ENCODE results near the gene SLC52A3.

Gene SLC52A3

DNA sequence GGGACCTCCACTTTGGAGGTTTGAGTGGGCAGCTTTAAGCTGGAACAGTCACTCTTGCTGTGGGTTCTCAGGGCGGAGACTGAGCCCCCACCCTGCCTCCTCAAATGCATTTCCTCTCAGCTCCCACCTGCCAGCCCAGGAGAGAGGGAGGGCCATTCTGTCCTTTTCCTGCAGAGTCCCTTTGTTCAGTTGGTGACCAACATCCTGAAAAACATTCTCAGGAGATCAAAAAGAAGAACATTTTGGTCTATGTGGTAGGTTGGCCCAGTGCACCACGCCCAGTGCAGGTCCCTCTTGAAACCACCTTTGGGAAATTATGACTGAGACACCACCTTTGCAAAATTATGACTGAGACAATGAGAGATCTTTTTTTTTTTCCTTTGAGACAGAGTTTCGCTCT lies 13.4 kb downstream of the SLC52A3 start:
- Histone ChIP-seq H2BK15ac (ENCODE audit: low read length) (no peak overlapping the region), H2AFZ (ENCODE audit: low read length) (no peak overlapping the region), H3K27me3 (ENCODE audit: control insufficient read depth in 3 of 3, insufficient read depth in 3 of 3, low read depth in 1 of 3, low read length in 3 of 3) (peaks cover 0 to 7% (median 0%) of the 10 kb centered on the region in 3 experiments), H2BK120ac (ENCODE audit: low read depth, low read length) (no peak overlapping the region), H3K18ac (ENCODE audit: low read length) (peak overlapping the region; percentile 46), H3K27ac (replicated peaks; ENCODE audit: low read length) (no peak overlapping the region), H3K23ac (ENCODE audit: low read depth, low read length, poor library complexity) (no peak overlapping the region), H3K79me1 (ENCODE audit: low read depth, low read length) (no peaks in the 10 kb centered on the region), H3K4me3 (ENCODE audit: low read length in 2 of 2) (no peak overlapping the region), H2AK5ac (ENCODE audit: low read depth, low read length) (no peak overlapping the region), H2BK12ac (ENCODE audit: low read length) (no peak overlapping the region), H3K4me1 (ENCODE audit: control insufficient read depth in 2 of 2, insufficient read depth in 1 of 2, low read depth in 1 of 2, low read length in 2 of 2) (peaks cover 0 to 6% of the 10 kb centered on the region in 2 donors), H3K4me2 (ENCODE audit: insufficient read depth, low read length, poor library complexity, severe bottlenecking) (no peak overlapping the region), H2BK5ac (ENCODE audit: low read length) (no peak overlapping the region), H3K9ac (ENCODE audit: low read depth, low read length, poor library complexity) (no peak overlapping the region), H3K4ac (ENCODE audit: low read length) (no peak overlapping the region), H3K14ac (ENCODE audit: low read length) (no peak overlapping the region), H4K8ac (ENCODE audit: low read depth, low read length) (no peak overlapping the region), H3K36me3 (replicated peaks in 1 of 2; ENCODE audit: control insufficient read depth in 2 of 2, insufficient read depth in 2 of 2, low read length in 2 of 2) (no peaks in the 10 kb centered on the region), H4K91ac (ENCODE audit: low read depth, low read length, poor library complexity) (no peak overlapping the region), H3K9me3 (replicated peaks in 1 of 2; ENCODE audit: control insufficient read depth in 2 of 2, insufficient read depth in 1 of 2, low read depth in 1 of 2, low read length in 2 of 2) (no peaks in the 10 kb centered on the region)
- WGBS, 2 donors (ENCODE audit: extremely low coverage in 2 of 2, insufficient read length in 2 of 2, insufficient replicate concordance in 1 of 2): no CpG with 5 or more reads among the region's 3 CpGs
- no peak for DNase-seq (ENCODE audit: low spot score)

- H2AK5ac ChIP-seq (ENCODE audit: low read depth, low read length): peak overlapping the region; percentile 89
- no peaks in the 10 kb centered on the region for H3K36me3 ChIP-seq (replicated peaks in 1 of 2; ENCODE audit: control insufficient read depth in 2 of 2, insufficient read depth in 2 of 2, low read length in 2 of 2)
- no peaks in the 10 kb centered on the region for H3K79me1 ChIP-seq (ENCODE audit: low read depth, low read length)
- H3K4me2 ChIP-seq (ENCODE audit: insufficient read depth, low read length, poor library complexity, severe bottlenecking): no peak overlapping the region
- H3K4ac ChIP-seq (ENCODE audit: low read length): no peak overlapping the region
- H3K14ac ChIP-seq (ENCODE audit: low read length): no peak overlapping the region
- no peak overlapping the region for H2BK120ac ChIP-seq (ENCODE audit: low read depth, low read length)
- H4K8ac ChIP-seq (ENCODE audit: low read depth, low read length): no peak overlapping the region
- no peak overlapping the region for H3K27ac ChIP-seq (replicated peaks; ENCODE audit: low read length)
- peaks cover 0 to 6% of the 10 kb centered on the region in 2 donors for H3K4me1 ChIP-seq (ENCODE audit: control insufficient read depth in 2 of 2, insufficient read depth in 1 of 2, low read depth in 1 of 2, low read length in 2 of 2)
- no peak overlapping the region for H3K4me3 ChIP-seq (ENCODE audit: low read length in 2 of 2)
- H4K91ac ChIP-seq (ENCODE audit: low read depth, low read length, poor library complexity): no peak overlapping the region
- no peaks in the 10 kb centered on the region for H3K9me3 ChIP-seq (replicated peaks in 1 of 2; ENCODE audit: control insufficient read depth in 2 of 2, insufficient read depth in 1 of 2, low read depth in 1 of 2, low read length in 2 of 2)
- no CpG with 5 or more reads among the region's 10 CpGs for WGBS, 2 donors (ENCODE audit: extremely low coverage in 2 of 2, insufficient read length in 2 of 2, insufficient replicate concordance in 1 of 2)
- no peak overlapping the region for H2AFZ ChIP-seq (ENCODE audit: low read length)
- no peak overlapping the region for H2BK15ac ChIP-seq (ENCODE audit: low read length)
- DNase-seq (ENCODE audit: low spot score): no peak
- no peak overlapping the region for H3K23ac ChIP-seq (ENCODE audit: low read depth, low read length, poor library complexity)
- no peak overlapping the region for H3K18ac ChIP-seq (ENCODE audit: low read length)
- no peak overlapping the region for H3K9ac ChIP-seq (ENCODE audit: low read depth, low read length, poor library complexity)
- H3K27me3 ChIP-seq (ENCODE audit: control insufficient read depth in 3 of 3, insufficient read depth in 3 of 3, low read depth in 1 of 3, low read length in 3 of 3): peaks cover 0 to 6% (median 0%) of the 10 kb centered on the region in 3 experiments
- no peak overlapping the region for H2BK5ac ChIP-seq (ENCODE audit: low read length)
- no peak overlapping the region for H2BK12ac ChIP-seq (ENCODE audit: low read length)
These were observed 14.2 kb downstream of the SLC52A3 start for GRCh38 chr20:753897-754635.

- no CpG with 5 or more reads among the region's 3 CpGs for WGBS, 2 donors (ENCODE audit: extremely low coverage in 2 of 2, insufficient read length in 2 of 2, insufficient replicate concordance in 1 of 2)
- no peak overlapping the region for H3K27ac ChIP-seq (replicated peaks; ENCODE audit: low read length)
- no peak overlapping the region for H3K4me2 ChIP-seq (ENCODE audit: insufficient read depth, low read length, poor library complexity, severe bottlenecking)
- peaks cover 0 to 6% (median 0%) of the 10 kb centered on the region in 3 experiments for H3K27me3 ChIP-seq (ENCODE audit: control insufficient read depth in 3 of 3, insufficient read depth in 3 of 3, low read depth in 1 of 3, low read length in 3 of 3)
- H3K4me1 ChIP-seq (ENCODE audit: control insufficient read depth in 2 of 2, insufficient read depth in 1 of 2, low read depth in 1 of 2, low read length in 2 of 2): peaks cover 0 to 6% of the 10 kb centered on the region in 2 donors
- DNase-seq (ENCODE audit: low spot score): no peak
- no peaks in the 10 kb centered on the region for H3K9me3 ChIP-seq (replicated peaks in 1 of 2; ENCODE audit: control insufficient read depth in 2 of 2, insufficient read depth in 1 of 2, low read depth in 1 of 2, low read length in 2 of 2)
- H3K4ac ChIP-seq (ENCODE audit: low read length): no peak overlapping the region
- H3K14ac ChIP-seq (ENCODE audit: low read length): no peak overlapping the region
- no peak overlapping the region for H4K8ac ChIP-seq (ENCODE audit: low read depth, low read length)
- no peak overlapping the region for H2AFZ ChIP-seq (ENCODE audit: low read length)
- H2AK5ac ChIP-seq (ENCODE audit: low read depth, low read length): no peak overlapping the region
- no peaks in the 10 kb centered on the region for H3K36me3 ChIP-seq (replicated peaks in 1 of 2; ENCODE audit: control insufficient read depth in 2 of 2, insufficient read depth in 2 of 2, low read length in 2 of 2)
- no peak overlapping the region for H3K18ac ChIP-seq (ENCODE audit: low read length)
- no peak overlapping the region for H2BK12ac ChIP-seq (ENCODE audit: low read length)
- no peak overlapping the region for H2BK15ac ChIP-seq (ENCODE audit: low read length)
- H4K91ac ChIP-seq (ENCODE audit: low read depth, low read length, poor library complexity): no peak overlapping the region
- no peak overlapping the region for H2BK5ac ChIP-seq (ENCODE audit: low read length)
- no peak overlapping the region for H3K4me3 ChIP-seq (ENCODE audit: low read length in 2 of 2)
- H3K79me1 ChIP-seq (ENCODE audit: low read depth, low read length): no peaks in the 10 kb centered on the region
- H2BK120ac ChIP-seq (ENCODE audit: low read depth, low read length): no peak overlapping the region
- H3K9ac ChIP-seq (ENCODE audit: low read depth, low read length, poor library complexity): no peak overlapping the region
- no peak overlapping the region for H3K23ac ChIP-seq (ENCODE audit: low read depth, low read length, poor library complexity)
These were observed 15.2 kb downstream of the SLC52A3 start for GRCh38 chr20:753136-753535.

DNA sequence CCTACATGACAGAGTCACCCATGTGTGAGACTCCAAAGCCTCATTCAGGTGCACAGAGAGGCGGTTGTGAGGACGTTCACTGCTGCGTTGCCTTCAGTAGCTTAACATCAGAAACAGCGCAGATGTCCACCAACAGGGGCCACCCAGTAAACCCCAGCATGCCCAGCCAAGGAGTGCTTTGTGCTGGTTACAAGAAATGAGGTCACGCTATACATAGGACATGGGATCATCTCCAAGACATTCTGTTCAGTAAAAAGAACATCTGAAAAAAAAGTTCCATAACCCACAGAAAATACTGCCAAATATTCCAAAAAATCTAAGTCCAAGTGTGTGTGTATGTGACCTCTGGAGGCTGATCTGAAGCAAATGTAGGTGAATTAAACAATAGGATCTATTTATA lies 16.0 kb downstream of the SLC52A3 start:
- H3K4me1 ChIP-seq (ENCODE audit: control insufficient read depth in 2 of 2, insufficient read depth in 1 of 2, low read depth in 1 of 2, low read length in 2 of 2): peaks cover 0 to 4% of the 10 kb centered on the region in 2 donors
- H4K91ac ChIP-seq (ENCODE audit: low read depth, low read length, poor library complexity): no peak overlapping the region
- no peak for DNase-seq (ENCODE audit: low spot score)
- H2BK120ac ChIP-seq (ENCODE audit: low read depth, low read length): no peak overlapping the region
- no peaks in the 10 kb centered on the region for H3K36me3 ChIP-seq (replicated peaks in 1 of 2; ENCODE audit: control insufficient read depth in 2 of 2, insufficient read depth in 2 of 2, low read length in 2 of 2)
- no peak overlapping the region for H3K23ac ChIP-seq (ENCODE audit: low read depth, low read length, poor library complexity)
- no peak overlapping the region for H3K27ac ChIP-seq (replicated peaks; ENCODE audit: low read length)
- no peak overlapping the region for H3K18ac ChIP-seq (ENCODE audit: low read length)
- peaks cover 0 to 4% (median 0%) of the 10 kb centered on the region in 3 experiments for H3K27me3 ChIP-seq (ENCODE audit: control insufficient read depth in 3 of 3, insufficient read depth in 3 of 3, low read depth in 1 of 3, low read length in 3 of 3)
- no peak overlapping the region for H3K4me2 ChIP-seq (ENCODE audit: insufficient read depth, low read length, poor library complexity, severe bottlenecking)
- no peak overlapping the region for H3K4ac ChIP-seq (ENCODE audit: low read length)
- no peaks in the 10 kb centered on the region for H3K79me1 ChIP-seq (ENCODE audit: low read depth, low read length)
- no peak overlapping the region for H4K8ac ChIP-seq (ENCODE audit: low read depth, low read length)
- no peak overlapping the region for H3K9ac ChIP-seq (ENCODE audit: low read depth, low read length, poor library complexity)
- H3K4me3 ChIP-seq (ENCODE audit: low read length in 2 of 2): no peak overlapping the region
- no peak overlapping the region for H2AK5ac ChIP-seq (ENCODE audit: low read depth, low read length)
- WGBS, 2 donors (ENCODE audit: extremely low coverage in 2 of 2, insufficient read length in 2 of 2, insufficient replicate concordance in 1 of 2): no CpG with 5 or more reads among the region's 5 CpGs
- no peak overlapping the region for H2BK12ac ChIP-seq (ENCODE audit: low read length)
- no peak overlapping the region for H2BK15ac ChIP-seq (ENCODE audit: low read length)
- no peak overlapping the region for H2BK5ac ChIP-seq (ENCODE audit: low read length)
- H3K9me3 ChIP-seq (replicated peaks in 1 of 2; ENCODE audit: control insufficient read depth in 2 of 2, insufficient read depth in 1 of 2, low read depth in 1 of 2, low read length in 2 of 2): no peaks in the 10 kb centered on the region
- no peak overlapping the region for H3K14ac ChIP-seq (ENCODE audit: low read length)
- no peak overlapping the region for H2AFZ ChIP-seq (ENCODE audit: low read length)
